Measurements from ENCODE around the gene OCRL.

GRCh38 chrX:129525162-129525561, 14.9 kb upstream of the OCRL start:
- TF ChIP-seq FOXM1 (IDR thresholded peaks at IDR 0.05; ENCODE audit: borderline replicate concordance, low read depth) = no peak
- no peak for TF ChIP-seq TEAD4 (IDR thresholded peaks at IDR 0.05)
- TF ChIP-seq TAF1 (IDR thresholded peaks at IDR 0.05; ENCODE audit: low read depth) = no peak
- TF ChIP-seq, protein P1, sequence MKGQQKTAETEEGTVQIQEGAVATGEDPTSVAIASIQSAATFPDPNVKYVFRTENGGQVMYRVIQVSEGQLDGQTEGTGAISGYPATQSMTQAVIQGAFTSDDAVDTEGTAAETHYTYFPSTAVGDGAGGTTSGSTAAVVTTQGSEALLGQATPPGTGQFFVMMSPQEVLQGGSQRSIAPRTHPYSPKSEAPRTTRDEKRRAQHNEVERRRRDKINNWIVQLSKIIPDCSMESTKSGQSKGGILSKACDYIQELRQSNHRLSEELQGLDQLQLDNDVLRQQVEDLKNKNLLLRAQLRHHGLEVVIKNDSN (IDR thresholded peaks at IDR 0.05) = no peak
- TF ChIP-seq EP300 (IDR thresholded peaks at IDR 0.05; ENCODE audit: borderline replicate concordance) = no peak
